ES-I3 (cell line): ENCODE results near the gene SSR3.
"Not testable (repeated sequence)": the region's sequence is repeated elsewhere in the genome, so short reads cannot be mapped to it uniquely, and the experiment has no call there.

ENCODE experiments used
- H3K36me3 ChIP-seq: 2 replicates; pipeline ENCODE4 v1.6.1; 2013; ENCODE audit warnings: mild to moderate bottlenecking, low read length, control low read depth, moderate library complexity; ENCODE audit not compliant: insufficient read depth
- H3K4me1 ChIP-seq: 2 replicates; pipeline ENCODE4 v1.6.1; 2013; ENCODE audit warnings: mild to moderate bottlenecking, control low read depth, low read length; ENCODE audit not compliant: insufficient read depth
- H3K9ac ChIP-seq: 2 replicates; pipeline ENCODE4 v1.6.1; 2013; ENCODE audit warnings: low read depth, mild to moderate bottlenecking, low read length, moderate library complexity
- H3K9me3 ChIP-seq: 2 replicates; pipeline ENCODE4 v1.6.1; 2013; ENCODE audit warnings: mild to moderate bottlenecking, low read length, moderate library complexity; ENCODE audit not compliant: control insufficient read depth, insufficient read depth

SSR3 gene

GRCh38 chr3:156554842-156555687 is at the start of gene SSR3:
SSR3 (minus strand) TSS chr3:156555117; CDS start chr3:156555089, 28 bp downstream.
- Histone ChIP-seq H3K4me1 (no peaks in the 10 kb centered on the region), H3K9ac (peak within 1 kb of the TSS; percentile 87), H3K9me3 (no peaks in the 10 kb centered on the region), H3K36me3 (peaks cover 13% of the 10 kb centered on the region; the same call in 1 of the 2 replicates)

- H3K36me3 ChIP-seq: no peaks in the 10 kb centered on the region
- peaks cover 7% of the 10 kb centered on the region; the same call in 1 of the 2 replicates for H3K4me1 ChIP-seq
- H3K9me3 ChIP-seq: no peaks in the 10 kb centered on the region
- no peak overlapping the region for H3K9ac ChIP-seq
These were observed 49.2 kb upstream of the SSR3 start for GRCh38 chr3:156604064-156604641.

GRCh38 chr3:156603379-156604017 is 48.6 kb upstream of the SSR3 start:
- no peak overlapping the region for H3K9ac ChIP-seq
- H3K36me3 ChIP-seq: no peaks in the 10 kb centered on the region
- H3K4me1 ChIP-seq: peaks cover 7% of the 10 kb centered on the region; the same call in 1 of the 2 replicates
- no peaks in the 10 kb centered on the region for H3K9me3 ChIP-seq

- Histone ChIP-seq H3K4me1 (peaks cover 7% of the 10 kb centered on the region; the same call in 1 of the 2 replicates), H3K9me3 (no peaks in the 10 kb centered on the region), H3K36me3 (no peaks in the 10 kb centered on the region), H3K9ac (no peak overlapping the region)
These were observed 47.5 kb upstream of the SSR3 start for GRCh38 chr3:156602424-156602823.

GRCh38 chr3:156601497-156601896 is 46.6 kb upstream of the SSR3 start:
- Histone ChIP-seq H3K36me3 (no peaks in the 10 kb centered on the region), H3K9ac (no peak overlapping the region), H3K4me1 (peaks cover 7% of the 10 kb centered on the region; the same call in 1 of the 2 replicates), H3K9me3 (no peaks in the 10 kb centered on the region)

- Histone ChIP-seq H3K36me3 (no peaks in the 10 kb centered on the region), H3K9me3 (no peaks in the 10 kb centered on the region), H3K4me1 (peaks cover 7% of the 10 kb centered on the region; the same call in 1 of the 2 replicates), H3K9ac (no peak overlapping the region)
These were observed 45.9 kb upstream of the SSR3 start for GRCh38 chr3:156600834-156601233.

GRCh38 chr3:156599089-156599874 is 44.4 kb upstream of the SSR3 start:
- Histone ChIP-seq H3K36me3 (no peaks in the 10 kb centered on the region), H3K9ac (no peak overlapping the region), H3K4me1 (peaks cover 7% of the 10 kb centered on the region; the same call in 1 of the 2 replicates), H3K9me3 (no peaks in the 10 kb centered on the region)

GRCh38 chr3:156598413-156598812 is 43.5 kb upstream of the SSR3 start:
- Histone ChIP-seq H3K9ac (no peak overlapping the region), H3K36me3 (no peaks in the 10 kb centered on the region), H3K9me3 (no peaks in the 10 kb centered on the region), H3K4me1 (peaks cover 7% of the 10 kb centered on the region; the same call in 1 of the 2 replicates)

- Histone ChIP-seq H3K9ac (no peak overlapping the region), H3K36me3 (no peaks in the 10 kb centered on the region), H3K4me1 (peaks cover 3% of the 10 kb centered on the region; the same call in 1 of the 2 replicates)
These were observed 39.3 kb upstream of the SSR3 start for GRCh38 chr3:156594219-156594683.

GRCh38 chr3:156593814-156594213 is 38.9 kb upstream of the SSR3 start:
- Histone ChIP-seq H3K36me3 (no peaks in the 10 kb centered on the region), H3K9ac (no peak overlapping the region), H3K9me3 (no peaks in the 10 kb centered on the region), H3K4me1 (no peaks in the 10 kb centered on the region)

More at GRCh38 chr3:156594219-156594683, 39.3 kb upstream of the SSR3 start:
- no peaks in the 10 kb centered on the region for H3K9me3 ChIP-seq

GRCh38 chr3:156589806-156590205 is 34.9 kb upstream of the SSR3 start:
- not testable (repeated sequence) for H3K36me3 ChIP-seq, H3K4me1 ChIP-seq, H3K9ac ChIP-seq, H3K9me3 ChIP-seq

GRCh38 chr3:156587760-156588069 is 32.8 kb upstream of the SSR3 start:
- no peaks in the 10 kb centered on the region for H3K36me3 ChIP-seq
- H3K9ac ChIP-seq: no peak overlapping the region
- no peaks in the 10 kb centered on the region for H3K4me1 ChIP-seq
- H3K9me3 ChIP-seq: no peaks in the 10 kb centered on the region

GRCh38 chr3:156586905-156587759 is 32.2 kb upstream of the SSR3 start:
- no peaks in the 10 kb centered on the region for H3K4me1 ChIP-seq
- H3K9me3 ChIP-seq: peaks cover 2% of the 10 kb centered on the region; the same call in 1 of the 2 replicates
- no peak overlapping the region for H3K9ac ChIP-seq
- H3K36me3 ChIP-seq: no peaks in the 10 kb centered on the region
